ENCODE measurements around the gene GAD1.

DNA sequence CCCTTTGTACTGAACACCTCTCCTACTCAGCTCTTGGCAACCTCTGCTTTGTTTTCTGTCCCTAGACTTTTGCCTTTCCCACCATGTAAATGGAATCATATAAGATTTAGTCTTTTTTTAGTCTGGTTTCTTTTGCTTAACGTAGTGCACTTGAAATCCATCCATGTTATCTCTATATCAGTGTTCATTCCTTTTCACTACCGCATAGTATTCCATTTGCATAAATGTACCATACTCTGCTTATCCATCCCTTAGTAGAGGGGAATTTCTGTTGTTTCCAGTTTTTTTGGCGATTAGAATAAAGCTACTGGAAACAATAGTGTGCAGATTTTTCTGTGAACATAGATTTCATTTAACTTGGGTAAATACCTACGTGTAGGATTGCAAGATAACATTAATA is 46.4 kb downstream of the GAD1 start:
- TF ChIP-seq GATA2 (IDR thresholded peaks at IDR 0.05; ENCODE audit: low read depth, low read length) (no peak), GATA3 (IDR thresholded peaks at IDR 0.05; ENCODE audit: low read depth, low read length) (no peak)
